Upper lobe of right lung (tissue), 1 donor: ENCODE data around the gene FITM1. TPM values are rescaled to one million over a fixed set of nuclear protein-coding genes. Genes with fewer than 3 reads are reported as not detected.

ENCODE experiments used
- ATAC-seq: fragments of 200-7000 bp; cut with Tn5 transposase; one replicate; pipeline ENCODE4 v1.9.1; 2020; ENCODE audit warnings: mild to moderate bottlenecking, moderate library complexity
- DNase-seq: peaks from one replicate; pipeline ENCODE4 v3.0.0-alpha.2; 2020
- H3K27ac ChIP-seq: fragments of 200-600 bp; one replicate; pipeline ENCODE4 v1.8.0; 2022
- H3K27me3 ChIP-seq: fragments of 200-600 bp; one replicate; pipeline ENCODE4 v1.8.0; 2022; ENCODE audit warnings: mild to moderate bottlenecking
- H3K36me3 ChIP-seq: fragments of 200-600 bp; one replicate; pipeline ENCODE4 v1.8.0; 2022
- H3K4me1 ChIP-seq: fragments of 200-600 bp; one replicate; pipeline ENCODE4 v1.8.0; 2022
- H3K4me3 ChIP-seq: fragments of 200-600 bp; one replicate; pipeline ENCODE4 v1.8.0; 2022; ENCODE audit warnings: mild to moderate bottlenecking
- H3K9me3 ChIP-seq: fragments of 200-600 bp; one replicate; pipeline ENCODE4 v1.8.0; 2022
- CTCF ChIP-seq: fragments of 200-600 bp; IDR thresholded peaks from one replicate; pipeline ENCODE4 v1.8.0; 2022; ENCODE audit warnings: antibody characterized with exemption
- intact Hi-C: fragments of 100-400 bp; cut with DNase I; formaldehyde crosslinking; loops from one replicate; pipeline ENCODE4 v1.11.0; 2022
- total RNA-seq: library from RNA; stranded (reverse); fragmentation: NEBNext Ultra II Directional; extraction: Animal tissue kit (Norgen Biotek cat#: 25700); gene quantifications from one replicate; pipeline ENCODE4 v1.2.1, GENCODE V29; 2021
- donor health status: DM: no; HTN: yes; CAD: no; lungs with severe emphysema.

Gene FITM1
- total RNA-seq, 1 donor from 2014 or later: 1.1 TPM

DNA sequence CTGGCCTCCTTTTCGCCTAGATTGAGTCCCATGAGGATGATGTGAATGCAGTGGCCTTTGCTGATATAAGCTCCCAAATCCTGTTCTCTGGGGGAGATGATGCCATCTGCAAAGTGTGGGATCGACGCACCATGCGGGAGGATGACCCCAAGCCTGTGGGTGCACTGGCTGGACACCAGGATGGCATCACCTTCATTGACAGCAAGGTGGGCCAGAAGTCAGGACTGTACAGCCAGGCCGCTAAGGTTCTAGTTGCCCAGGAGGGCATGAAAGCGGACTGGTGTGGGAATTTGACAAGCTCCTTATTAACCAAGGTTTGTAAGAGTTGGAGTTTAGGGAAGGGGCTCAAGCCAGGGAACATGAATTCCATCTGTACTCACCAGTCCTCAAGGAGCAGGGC, 10.8 kb upstream of the FITM1 start:
- no peaks in the 10 kb centered on the region for H3K9me3 ChIP-seq
- TF ChIP-seq CTCF: no peak

DNA sequence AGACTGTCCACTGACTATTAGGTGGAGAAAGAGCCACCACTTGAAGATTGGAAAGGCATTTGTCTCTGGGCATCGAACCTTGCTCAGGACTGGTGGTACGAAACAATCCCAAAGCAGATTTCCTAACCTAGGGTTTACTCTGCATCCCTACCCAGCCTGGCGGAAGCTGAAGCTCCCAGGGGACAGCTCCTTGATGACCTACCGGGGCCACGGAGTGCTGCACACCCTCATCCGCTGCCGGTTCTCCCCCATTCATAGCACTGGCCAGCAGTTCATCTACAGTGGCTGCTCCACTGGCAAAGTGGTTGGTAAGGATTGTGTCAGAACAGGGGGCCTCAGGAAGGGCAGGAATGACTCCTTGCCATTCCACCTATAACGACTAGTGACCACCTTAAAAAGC, 9.2 kb upstream of the FITM1 start:
- DNase-seq: no peak
- no peak for TF ChIP-seq CTCF
- intact Hi-C loops: no loop called here
- Histone ChIP-seq H3K27me3 (no peaks in the 10 kb centered on the region), H3K4me1 (peaks cover 6% of the 10 kb centered on the region), H3K9me3 (no peaks in the 10 kb centered on the region), H3K4me3 (no peak overlapping the region), H3K27ac (no peak overlapping the region), H3K36me3 (peaks cover 79% of the 10 kb centered on the region)
- ATAC-seq: no peak

More for the DNA sequence above, 10.8 kb upstream of the FITM1 start:
- Histone ChIP-seq H3K4me3 (no peak overlapping the region), H3K27me3 (no peaks in the 10 kb centered on the region), H3K36me3 (peaks cover 79% of the 10 kb centered on the region), H3K27ac (no peak overlapping the region), H3K4me1 (peaks cover 15% of the 10 kb centered on the region)
- DNase-seq (no peak), ATAC-seq (no peak)
- intact Hi-C loops: no loop called here

DNA sequence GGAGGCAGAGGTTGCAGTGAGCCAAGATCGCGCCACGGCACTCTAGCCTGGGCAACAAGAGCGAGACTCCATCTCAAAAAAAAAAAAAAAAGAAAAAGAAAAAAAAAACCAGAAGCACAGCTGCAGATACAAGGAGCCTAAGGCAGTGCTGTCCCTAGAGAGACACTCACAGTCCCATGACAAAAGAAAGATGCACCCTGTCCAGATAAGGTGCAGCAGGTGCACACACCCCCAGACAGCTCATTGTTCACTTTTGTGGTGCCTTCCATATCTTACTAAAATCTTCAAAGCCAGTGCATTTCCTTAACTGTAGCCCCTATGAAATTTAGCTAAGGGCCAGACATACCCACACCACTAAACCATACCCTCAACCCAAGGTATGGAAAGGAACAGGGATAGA, 8.0 kb upstream of the FITM1 start:
- H3K4me1 ChIP-seq: no peaks in the 10 kb centered on the region
- H3K9me3 ChIP-seq: no peaks in the 10 kb centered on the region
- intact Hi-C loops: no loop called here
- TF ChIP-seq CTCF: no peak
- no peak for DNase-seq
- ATAC-seq: no peak
- no peak overlapping the region for H3K27ac ChIP-seq
- peaks cover 70% of the 10 kb centered on the region for H3K36me3 ChIP-seq
- no peaks in the 10 kb centered on the region for H3K27me3 ChIP-seq
- H3K4me3 ChIP-seq: no peak overlapping the region

DNA sequence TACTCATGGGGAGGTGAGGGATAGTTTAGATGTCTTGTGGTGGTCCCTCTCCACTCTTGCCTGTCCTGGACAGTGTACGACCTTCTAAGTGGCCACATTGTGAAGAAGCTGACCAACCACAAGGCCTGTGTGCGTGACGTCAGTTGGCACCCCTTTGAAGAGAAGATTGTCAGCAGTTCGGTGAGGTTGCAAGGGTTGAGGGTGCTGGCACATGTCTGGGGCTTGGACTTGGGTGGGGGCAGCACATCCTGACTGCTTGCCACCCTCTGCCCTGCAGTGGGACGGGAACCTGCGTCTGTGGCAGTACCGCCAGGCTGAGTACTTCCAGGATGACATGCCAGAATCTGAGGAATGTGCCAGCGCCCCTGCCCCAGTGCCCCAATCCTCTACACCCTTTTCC, 7.6 kb upstream of the FITM1 start:
- Histone ChIP-seq H3K27me3 (no peaks in the 10 kb centered on the region), H3K27ac (no peak overlapping the region), H3K9me3 (no peaks in the 10 kb centered on the region), H3K4me1 (no peaks in the 10 kb centered on the region), H3K4me3 (no peak overlapping the region), H3K36me3 (peaks cover 65% of the 10 kb centered on the region)
- DNase-seq: no peak
- no peak for TF ChIP-seq CTCF
- ATAC-seq: peak; percentile 7
- intact Hi-C loops: no loop called here

- ATAC-seq: peak; percentile 32
- H3K27ac ChIP-seq: no peak overlapping the region
- TF ChIP-seq CTCF: no peak
- intact Hi-C loops: no loop called here
- H3K36me3 ChIP-seq: peaks cover 57% of the 10 kb centered on the region
- no peak for DNase-seq
- no peaks in the 10 kb centered on the region for H3K9me3 ChIP-seq
- H3K4me1 ChIP-seq: no peaks in the 10 kb centered on the region
- no peaks in the 10 kb centered on the region for H3K27me3 ChIP-seq
- H3K4me3 ChIP-seq: no peak overlapping the region
These were observed 6.7 kb upstream of the FITM1 start for GRCh38 chr14:24123424-24124417.
